Fibroblast of skin of left quadriceps (primary cell): ENCODE results near the gene CARMIL1.
"Not testable (repeated sequence)": the region's sequence is repeated elsewhere in the genome, so short reads cannot be mapped to it uniquely, and the experiment has no call there.

Experiments
- DNase-seq, 2 experiments: peaks; one replicate each; pipeline ENCODE4 v3.0.0-alpha.2; 2013; ENCODE audit warnings: low read depth in 2 of 2

Gene CARMIL1

GRCh38 chr6:25277386-25277785 lies 1.8 kb upstream of the CARMIL1 start:
- no peak for DNase-seq

GRCh38 chr6:25277857-25278256 lies 1.3 kb upstream of the CARMIL1 start:
- DNase-seq: no peak

GRCh38 chr6:25278261-25278913 lies 787 bp upstream of the CARMIL1 start:
- DNase-seq: no peak

- no peak for DNase-seq
These were observed 672 bp downstream of the CARMIL1 start for GRCh38 chr6:25279748-25280343.

GRCh38 chr6:25280344-25281074 lies 1.3 kb downstream of the CARMIL1 start:
- no peak for DNase-seq

- no peak for DNase-seq
These were observed 7.7 kb downstream of the CARMIL1 start for GRCh38 chr6:25286891-25287290.

GRCh38 chr6:25287941-25288340 lies 8.8 kb downstream of the CARMIL1 start:
- no peak for DNase-seq

GRCh38 chr6:25288518-25288917 lies 9.3 kb downstream of the CARMIL1 start:
- DNase-seq: no peak

GRCh38 chr6:25290306-25291060 lies 11.3 kb downstream of the CARMIL1 start:
- no peak for DNase-seq

- DNase-seq: no peak
These were observed 13.2 kb downstream of the CARMIL1 start for GRCh38 chr6:25292384-25292783.

GRCh38 chr6:25295651-25296050 lies 16.5 kb downstream of the CARMIL1 start:
- DNase-seq: no peak

- no peak for DNase-seq
These were observed 17.2 kb downstream of the CARMIL1 start for GRCh38 chr6:25296217-25296905.

- DNase-seq: no peak
These were observed 17.9 kb downstream of the CARMIL1 start for GRCh38 chr6:25297039-25297441.

GRCh38 chr6:25297823-25298522 lies 18.8 kb downstream of the CARMIL1 start:
- DNase-seq: no peak

- not testable (repeated sequence) for DNase-seq
These were observed 19.3 kb downstream of the CARMIL1 start for GRCh38 chr6:25298523-25298865.

- no peak for DNase-seq
These were observed 22.2 kb downstream of the CARMIL1 start for GRCh38 chr6:25301362-25301761.

- DNase-seq: peak in 1 of 2 experiments; percentile 38
These were observed 23.0 kb downstream of the CARMIL1 start for GRCh38 chr6:25302151-25302550.

- peak; percentile 69 for DNase-seq
These were observed 23.5 kb downstream of the CARMIL1 start for GRCh38 chr6:25302677-25303128.

GRCh38 chr6:25303254-25303653 lies 24.1 kb downstream of the CARMIL1 start:
- no peak for DNase-seq

GRCh38 chr6:25306379-25306778 lies 27.2 kb downstream of the CARMIL1 start:
- DNase-seq: no peak
